HG02840 (cell line): ENCODE measurements around the gene CCDC178.
"Not testable (repeated sequence)": the region's sequence is repeated elsewhere in the genome, so short reads cannot be mapped to it uniquely, and the experiment has no call there.

Source experiments
- ATAC-seq: cut with Tn5 transposase; IDR thresholded peaks from one replicate; pipeline ENCODE4 v1.9.1; 2021; ENCODE audit warnings: mild to moderate bottlenecking, moderate library complexity, moderate number of reproducible peaks; ENCODE audit not compliant: unreplicated experiment, low FRiP score

Gene CCDC178

DNA sequence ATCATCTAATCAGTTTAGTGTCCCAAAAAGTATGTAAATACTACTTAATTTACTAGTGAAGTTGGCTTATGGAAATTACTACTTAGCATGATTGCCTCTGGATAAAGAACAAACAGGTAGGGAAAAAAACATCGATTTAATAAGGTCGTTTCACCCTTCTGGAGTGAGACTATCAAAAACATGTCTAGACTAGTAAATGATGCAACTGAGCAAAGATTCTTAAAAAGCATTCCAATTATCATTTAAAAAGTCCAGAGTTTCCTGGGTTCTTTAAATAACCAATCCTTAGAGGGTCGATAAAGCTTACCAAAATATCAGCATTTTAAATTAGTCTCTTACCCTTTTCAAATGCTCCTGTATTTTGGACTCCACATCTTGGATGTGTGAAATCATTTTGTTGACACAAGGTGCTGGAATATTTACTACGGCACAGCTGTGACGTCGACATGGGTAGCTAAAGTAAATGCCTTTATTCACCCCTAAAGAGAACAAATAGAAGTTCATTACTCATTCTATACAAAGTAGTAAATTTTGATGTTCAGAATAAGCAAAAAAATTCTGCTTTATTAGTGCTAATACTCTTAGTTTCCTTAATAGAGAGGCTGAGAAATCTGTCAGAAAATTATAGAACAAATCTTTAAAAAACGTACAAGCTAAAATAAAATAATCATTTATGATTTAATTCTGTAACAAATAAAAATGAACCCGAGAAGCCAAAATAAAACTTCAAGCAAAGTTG lies 70.6 kb downstream of the CCDC178 start:
- ATAC-seq = no peak

DNA sequence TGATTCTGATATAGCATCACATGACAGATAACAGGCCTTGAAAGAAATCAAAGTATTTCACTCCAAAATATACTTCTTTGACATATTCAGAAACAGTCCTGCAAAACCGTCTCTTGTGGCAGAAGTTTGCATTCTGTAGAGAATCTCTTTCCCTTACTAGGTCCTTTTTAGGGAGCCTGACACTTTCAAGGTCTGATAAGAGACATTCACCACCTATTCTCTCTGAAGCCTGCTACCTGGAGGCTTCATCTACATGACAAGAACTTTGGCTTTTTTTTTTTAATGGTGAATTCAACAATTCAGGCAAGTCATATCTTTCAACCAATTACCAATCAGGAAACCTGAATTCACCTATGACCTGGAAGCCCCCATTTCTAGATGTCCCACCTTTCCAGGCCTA lies 83.8 kb downstream of the CCDC178 start:
- ATAC-seq = no peak

DNA sequence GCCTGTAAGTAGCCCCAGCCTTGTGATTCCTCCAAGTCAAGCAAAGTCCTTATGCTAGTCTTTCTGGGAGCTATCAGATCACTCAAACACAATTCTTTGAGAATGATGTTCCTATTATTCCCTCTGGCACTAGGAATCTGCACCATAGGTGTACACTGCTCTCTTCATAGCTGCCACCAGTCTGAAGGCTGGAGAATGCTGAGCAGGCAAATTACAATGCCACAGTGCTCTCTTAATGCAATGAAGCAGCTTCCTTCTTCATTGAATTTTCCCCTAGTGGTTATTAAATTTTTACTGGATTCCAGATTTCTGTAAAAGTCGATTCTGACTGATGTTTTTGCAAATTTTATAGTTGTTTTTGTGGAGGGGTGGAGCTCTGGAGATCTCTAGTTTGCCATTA lies 84.8 kb downstream of the CCDC178 start:
- no peak for ATAC-seq

DNA sequence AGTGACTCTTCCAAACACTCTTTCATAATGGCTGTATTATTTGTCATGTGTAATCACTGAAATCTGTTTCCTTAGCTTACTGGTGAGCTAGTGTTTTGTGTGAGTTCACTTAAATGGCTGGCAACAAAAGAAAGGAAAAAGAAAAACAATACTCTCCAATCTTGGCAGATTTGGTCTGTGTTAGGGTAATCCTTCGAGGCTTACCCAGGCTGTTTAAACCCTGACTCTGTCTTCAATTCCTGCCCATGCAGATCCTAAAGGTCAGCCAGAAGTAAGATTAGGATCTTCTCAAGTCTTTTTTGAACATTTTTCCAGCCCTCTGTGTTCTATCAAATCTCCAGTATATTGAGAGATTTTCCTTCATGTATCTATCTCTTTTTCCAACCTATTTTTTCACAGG lies 85.3 kb downstream of the CCDC178 start:
- no peak for ATAC-seq

DNA sequence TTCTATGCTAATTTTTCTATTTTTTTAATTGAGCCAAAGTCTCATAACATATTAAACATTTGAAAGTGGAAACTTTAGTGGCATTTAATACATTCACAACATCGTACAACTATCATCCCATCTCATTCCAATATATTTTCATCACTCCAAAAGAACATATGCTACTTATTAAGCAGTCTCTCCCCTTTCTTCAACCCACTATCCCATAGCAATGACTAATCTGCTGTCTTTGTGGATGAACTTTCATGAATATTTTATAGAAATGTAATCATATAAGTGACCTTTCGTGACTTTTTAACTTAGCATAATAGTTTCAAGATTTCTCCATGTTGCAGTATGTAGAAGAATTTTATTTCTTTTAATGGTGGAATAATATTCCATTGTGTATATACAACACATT lies 90.3 kb downstream of the CCDC178 start:
- no peak for ATAC-seq

DNA sequence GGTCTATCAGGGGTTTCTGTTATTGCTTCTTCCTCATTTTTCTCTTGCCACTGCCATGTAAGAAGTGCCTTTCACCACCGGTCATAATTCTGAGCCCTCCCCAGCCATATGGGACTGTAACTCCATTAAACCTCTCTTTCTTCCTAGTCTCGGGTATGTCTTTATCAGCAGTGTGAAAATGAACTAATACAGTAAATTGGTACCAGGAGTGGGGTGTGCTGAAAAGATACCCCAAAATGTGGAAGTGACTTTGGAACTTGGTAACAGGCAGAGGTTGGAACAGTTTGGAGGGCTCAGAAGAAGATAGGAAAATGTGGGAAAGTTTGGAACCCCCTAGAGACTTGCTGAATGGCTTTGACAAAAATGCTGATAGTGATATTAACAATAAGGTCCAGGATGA lies 100.8 kb downstream of the CCDC178 start:
- not testable (repeated sequence) for ATAC-seq

DNA sequence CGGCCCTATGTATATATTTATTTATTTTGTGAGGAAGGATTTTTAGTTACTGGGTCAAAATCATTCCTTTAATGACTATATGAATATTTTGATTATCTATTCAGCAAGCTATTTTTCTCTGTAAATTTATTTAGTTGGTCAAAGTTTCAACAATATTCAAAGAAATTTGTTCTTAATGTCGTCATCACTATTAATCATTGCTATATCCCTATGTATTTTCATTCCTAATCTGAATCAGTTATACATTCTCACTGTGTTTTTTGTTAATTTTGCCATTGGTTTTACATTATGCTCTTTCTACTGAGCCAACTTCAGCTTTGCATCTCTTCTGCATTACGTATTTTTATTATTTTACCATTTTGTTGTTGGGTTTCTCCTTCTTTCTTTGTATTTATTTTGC lies 105.7 kb downstream of the CCDC178 start:
- ATAC-seq = no peak

DNA sequence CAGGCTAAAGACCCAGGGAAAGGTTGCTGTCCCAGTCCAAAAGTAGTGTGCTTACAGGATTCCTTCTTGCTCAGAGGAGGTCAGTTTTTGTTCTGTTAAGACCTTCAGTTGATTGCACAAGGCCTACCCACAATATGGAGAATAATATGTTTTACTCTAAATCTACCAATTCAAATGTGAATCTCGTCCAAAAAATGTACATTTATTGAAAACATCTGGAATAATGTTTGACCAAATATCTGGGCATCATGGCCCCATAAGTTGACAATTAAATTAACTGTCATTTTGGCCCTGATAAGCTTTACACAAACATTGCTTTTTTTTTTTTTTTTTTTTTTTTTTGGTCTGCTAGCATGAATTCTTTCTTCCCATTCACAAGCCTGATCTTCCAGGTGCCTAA lies 109.8 kb downstream of the CCDC178 start:
- no peak for ATAC-seq

DNA sequence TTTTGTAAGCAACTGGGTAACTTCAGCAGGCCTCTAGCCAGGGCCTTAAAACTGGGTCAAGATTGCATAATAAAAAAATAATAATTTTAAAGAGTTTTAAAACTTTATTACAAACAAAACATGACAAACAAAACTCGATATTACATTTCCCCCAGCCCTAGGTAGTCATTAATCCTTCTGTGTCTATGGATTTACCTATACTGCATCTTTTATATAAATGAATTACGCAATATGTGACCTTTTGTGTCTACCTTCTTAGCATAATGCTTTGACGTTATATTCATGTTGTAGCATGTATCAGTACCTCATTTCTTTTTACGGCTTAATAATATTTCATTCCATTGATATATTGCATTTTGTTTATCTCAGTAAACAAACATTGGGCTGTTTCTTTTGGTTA lies 113.5 kb downstream of the CCDC178 start:
- ATAC-seq = no peak

DNA sequence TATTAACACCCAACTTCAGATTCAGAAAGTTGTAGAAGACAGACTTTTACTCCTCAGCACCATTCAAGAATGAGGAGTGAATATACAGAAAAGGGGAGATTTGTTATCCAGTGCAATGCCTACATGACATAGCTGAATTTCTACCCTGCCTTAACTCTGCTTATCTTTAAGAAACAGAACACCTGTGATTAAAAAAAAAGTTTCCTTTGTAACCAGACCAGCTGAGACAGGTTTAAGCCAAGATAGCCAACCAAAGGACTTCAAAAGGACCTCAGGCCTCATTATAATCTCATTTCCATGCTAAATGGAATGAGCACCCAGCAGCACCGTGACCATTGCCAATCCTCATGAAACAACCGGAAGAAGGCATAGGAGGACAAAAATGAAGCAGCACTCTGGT lies 122.9 kb downstream of the CCDC178 start:
- no peak for ATAC-seq

DNA sequence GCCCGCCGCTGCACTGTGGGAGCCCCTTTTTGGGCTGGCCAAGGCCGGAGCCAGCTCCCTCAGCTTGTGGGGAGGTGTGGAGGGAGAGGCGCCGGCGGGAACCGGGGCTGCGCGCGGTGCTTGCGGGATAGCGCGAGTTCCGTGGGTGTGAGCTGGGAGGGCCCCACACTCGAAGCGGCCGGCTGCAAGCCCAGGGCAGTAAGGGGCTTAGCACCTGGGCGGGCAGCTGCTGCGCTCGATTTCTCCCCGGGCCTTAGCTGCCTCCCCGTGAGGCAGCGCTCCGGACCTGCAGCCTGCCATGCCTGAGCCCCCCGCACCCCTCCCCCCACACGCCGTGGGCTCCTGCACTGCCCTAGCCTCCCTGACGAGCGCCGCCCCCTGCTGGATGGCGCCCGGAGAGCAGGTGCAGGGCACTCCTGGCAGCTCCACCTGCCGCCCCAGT lies 124.4 kb downstream of the CCDC178 start:
- no peak for ATAC-seq

DNA sequence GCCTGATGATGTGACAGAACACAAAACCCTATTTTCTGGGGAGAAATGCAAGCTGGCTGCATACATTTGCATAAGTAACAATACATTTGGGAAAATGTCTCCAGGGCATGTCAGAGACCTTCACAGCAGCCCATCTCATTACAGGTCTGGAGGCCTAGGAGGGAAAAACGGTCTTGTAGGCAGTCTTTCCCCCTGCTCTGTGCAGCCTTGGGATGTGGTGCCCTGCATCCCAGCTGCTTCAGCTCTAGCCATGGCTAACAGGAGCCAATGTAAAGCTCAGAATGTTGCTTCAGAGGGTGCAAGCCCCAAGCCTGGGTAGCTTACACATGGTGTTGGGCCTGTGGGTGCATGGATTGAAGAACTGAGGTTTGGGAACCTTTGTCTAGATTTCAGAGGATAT lies 133.0 kb downstream of the CCDC178 start:
- no peak for ATAC-seq

DNA sequence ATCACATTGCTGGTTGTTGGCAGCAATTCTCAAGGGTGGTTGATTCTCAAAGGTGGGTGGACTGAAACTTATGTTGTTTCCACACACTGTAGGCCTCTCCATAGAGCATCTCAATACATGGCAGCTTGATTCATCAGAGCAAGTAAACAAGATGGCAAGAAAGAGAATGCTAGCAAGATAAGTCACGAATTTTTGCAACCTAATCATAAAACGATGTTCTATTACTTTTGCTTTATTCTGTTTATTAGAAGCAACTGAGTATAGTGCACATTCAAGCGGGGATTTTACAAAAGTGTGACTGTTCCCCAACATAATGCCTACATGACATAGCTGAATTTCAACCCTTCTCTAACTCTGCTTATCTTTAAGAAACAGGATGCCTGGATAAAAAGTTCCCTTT lies 136.2 kb downstream of the CCDC178 start:
- no peak for ATAC-seq

DNA sequence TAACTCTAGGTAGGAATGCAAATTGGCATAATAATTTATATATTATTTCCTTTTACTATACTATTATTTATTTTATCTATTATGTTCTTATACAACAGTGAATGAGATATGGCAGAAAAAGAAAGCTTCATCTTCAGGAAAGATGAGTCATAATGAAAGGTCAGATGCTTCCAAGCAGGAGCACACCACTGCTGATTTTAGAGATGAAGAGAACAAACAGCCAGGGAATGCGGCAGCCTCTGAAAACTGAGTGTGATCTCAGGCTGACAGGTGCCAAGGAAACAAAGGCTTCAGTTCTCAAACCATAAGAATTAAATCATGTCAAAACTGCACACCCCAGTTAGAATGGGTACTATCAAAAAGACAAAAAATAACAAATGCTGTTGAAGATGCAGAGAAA lies 149.0 kb downstream of the CCDC178 start:
- no peak for ATAC-seq

DNA sequence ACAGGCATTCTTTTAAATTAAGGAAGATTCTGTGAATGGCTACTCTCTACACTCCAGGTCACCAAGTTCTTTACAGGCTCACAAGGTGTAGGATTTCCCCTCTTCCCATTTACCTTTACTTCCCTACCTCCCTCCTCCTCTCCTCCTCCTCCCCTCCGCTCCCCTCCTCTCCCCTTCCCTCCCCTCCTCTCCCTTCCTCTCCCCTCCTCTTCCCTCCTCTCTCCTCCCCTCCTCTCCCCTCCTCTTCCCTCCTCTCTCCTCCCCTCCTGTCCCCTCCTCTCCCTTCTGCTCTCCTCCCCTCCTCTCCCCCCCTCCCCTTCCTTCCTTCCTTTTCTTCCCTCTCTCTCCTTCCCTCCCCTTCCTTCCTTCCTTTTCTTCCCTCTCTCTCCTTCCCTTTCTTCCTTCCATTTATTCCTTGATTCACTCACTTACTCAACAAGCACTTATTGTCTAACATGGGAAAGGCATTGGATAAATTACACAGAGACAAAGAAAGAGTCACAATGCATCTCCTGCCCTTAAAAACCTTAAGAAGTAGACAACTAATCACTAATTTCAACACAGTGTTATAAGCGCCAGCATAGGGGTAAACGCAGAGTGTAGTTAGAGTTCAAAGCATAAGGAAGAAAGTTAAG lies 152.3 kb downstream of the CCDC178 start:
- ATAC-seq = no peak

DNA sequence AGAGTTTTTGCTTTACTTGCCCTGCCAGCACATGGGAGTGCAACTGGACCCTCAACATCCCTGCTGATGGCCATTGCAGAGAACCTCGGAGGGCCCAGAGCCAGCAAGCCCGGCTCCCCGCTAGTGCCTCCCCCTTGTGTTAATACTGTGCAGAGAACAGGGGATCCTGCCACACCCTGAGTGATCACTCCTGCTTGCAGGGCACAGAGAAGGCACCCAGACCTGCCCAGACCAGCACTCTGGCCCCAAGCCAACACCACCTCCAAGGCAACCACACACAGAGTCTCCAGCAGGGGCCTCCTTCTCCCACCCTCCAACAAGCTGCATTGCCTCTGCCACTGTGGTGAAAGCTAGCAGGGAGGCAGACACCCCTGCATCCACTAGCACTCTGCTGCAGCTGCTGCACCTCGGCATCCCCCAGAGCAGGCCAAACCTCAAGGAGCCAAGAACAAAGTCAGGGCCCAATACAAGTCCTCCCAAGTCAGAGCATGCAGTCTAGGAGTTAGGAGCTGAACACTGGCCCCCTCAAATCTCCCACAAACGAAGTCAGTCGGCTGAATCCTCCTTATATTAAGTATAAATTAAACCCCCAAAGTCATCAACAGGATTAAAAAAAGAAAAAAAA lies 157.7 kb downstream of the CCDC178 start:
- no peak for ATAC-seq

DNA sequence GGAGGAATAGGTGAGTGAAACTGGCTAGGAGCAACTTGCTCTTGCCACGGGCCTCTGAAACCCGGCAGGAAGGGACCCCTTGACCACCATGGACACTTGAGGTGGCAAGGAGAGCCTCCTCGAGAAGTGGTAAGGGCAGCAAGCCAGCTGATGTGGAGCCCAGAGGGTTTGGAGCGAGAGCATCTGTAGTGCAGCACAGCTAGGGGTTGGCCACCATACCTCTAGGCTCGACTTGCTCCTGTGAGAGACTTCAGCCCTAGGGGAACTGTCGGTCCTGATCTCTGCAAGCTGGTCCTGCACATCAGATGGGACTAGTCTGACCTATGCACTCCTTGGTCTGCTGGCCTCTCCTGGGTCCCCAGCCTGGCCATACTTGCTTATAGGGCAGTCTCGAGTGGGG lies 158.4 kb downstream of the CCDC178 start:
- ATAC-seq = no peak

DNA sequence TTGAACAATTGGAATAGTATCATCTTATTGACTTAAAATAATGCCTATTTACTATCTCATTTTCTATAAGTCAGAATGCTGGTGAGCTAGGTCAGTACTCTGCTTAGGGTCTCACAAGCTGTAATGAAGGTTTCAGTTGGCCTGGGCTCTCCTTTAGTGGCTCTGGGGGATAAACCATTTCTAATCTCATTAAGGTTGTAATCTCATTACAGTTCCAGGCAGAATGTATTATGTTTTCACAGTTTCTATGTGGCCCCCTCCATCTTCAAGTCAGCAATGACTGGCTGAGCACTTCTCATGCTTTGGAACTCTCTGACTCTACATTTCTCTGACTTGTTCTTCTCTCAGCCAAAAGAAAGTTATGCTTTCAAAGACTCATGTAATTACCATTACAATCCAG lies 163.1 kb downstream of the CCDC178 start:
- no peak for ATAC-seq

DNA sequence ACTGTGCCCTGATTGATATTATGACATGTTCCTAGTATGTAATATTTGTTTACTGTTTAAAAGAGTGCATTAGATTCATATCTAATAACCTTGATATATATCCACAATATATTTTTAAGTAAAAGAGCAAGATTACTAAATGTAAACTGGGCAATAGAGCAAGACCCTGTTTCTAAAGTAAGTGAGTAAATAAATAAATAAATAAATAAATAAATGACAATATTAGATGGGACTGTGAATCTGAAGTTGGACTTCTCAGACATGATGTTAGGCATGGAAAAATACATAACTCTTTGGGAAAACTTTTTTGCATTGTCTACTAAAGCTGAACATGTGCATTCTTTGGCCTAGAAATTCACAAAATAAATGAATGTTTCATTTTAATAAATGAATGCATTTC lies 164.7 kb downstream of the CCDC178 start:
- no peak for ATAC-seq

DNA sequence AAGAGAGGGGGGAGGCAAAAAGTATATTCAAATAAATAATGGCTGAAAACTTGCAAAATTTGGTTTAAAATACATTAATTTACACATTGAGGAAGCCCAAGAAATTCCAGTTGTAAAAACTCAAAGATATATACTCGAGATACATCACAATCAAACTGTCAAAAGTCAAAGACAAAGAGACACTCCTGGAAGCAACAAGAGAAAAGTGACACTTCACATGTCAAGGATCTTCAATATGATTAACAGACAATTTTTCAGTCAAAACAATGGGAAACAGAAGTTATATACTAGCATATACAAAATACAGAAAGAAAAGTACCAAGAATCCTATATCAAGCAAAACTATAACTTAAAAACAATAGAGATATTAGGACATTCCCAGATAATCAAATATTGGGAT lies 170.2 kb downstream of the CCDC178 start:
- ATAC-seq = no peak

DNA sequence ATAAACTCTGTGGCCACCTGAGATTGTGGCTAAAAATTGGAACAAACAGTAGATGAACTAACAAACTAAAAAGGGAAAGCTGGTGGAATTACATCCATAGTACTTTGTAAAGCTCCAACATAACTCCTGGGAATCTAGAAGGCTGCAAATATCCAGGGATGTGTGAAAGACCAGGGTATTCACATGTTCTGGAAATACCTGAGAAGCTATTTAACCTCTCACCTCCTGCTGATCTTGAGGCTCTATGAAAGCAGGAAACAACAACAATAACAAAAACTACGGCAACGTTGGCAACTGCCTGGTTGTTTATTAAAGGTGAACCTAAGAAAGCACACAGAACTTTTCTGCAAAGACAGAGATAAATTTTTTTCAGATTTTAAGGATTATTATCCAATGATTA lies 171.3 kb downstream of the CCDC178 start:
- no peak for ATAC-seq

DNA sequence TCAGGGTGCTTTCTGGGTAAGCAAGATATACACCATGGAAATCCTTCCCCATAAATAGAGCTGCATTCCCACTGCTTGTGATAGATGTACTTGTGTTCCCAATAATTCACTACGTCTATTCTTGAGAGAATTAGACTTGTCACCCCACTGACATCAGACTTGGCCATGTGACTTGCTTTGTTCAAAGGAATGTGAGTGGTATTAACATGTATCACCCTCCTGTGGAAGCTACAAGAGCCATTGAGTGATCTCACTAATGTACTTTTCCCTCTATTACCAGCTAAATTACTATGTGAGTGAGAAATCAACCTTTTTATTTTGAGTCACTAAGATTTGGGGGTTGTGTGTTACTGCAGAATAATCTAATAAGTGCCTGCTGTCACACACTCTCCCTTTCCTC lies 176.0 kb downstream of the CCDC178 start:
- no peak for ATAC-seq
